NCI-H2107 (cell line): ENCODE measurements around the gene GABBR1.

ENCODE experiments used
- DNase-seq: peaks from one replicate; lab custom pipeline; 2025; lab: John Stamatoyannopoulos, UW

GABBR1 gene

GRCh38 chr6:29527126-29527525 lies 105.9 kb downstream of the GABBR1 start:
- DNase-seq = no peak

- DNase-seq = no peak
Measured at GRCh38 chr6:29525311-29525639, 107.7 kb downstream of the GABBR1 start.

GRCh38 chr6:29524444-29525310 lies 108.3 kb downstream of the GABBR1 start:
- DNase-seq = no peak

- no peak for DNase-seq
Measured at GRCh38 chr6:29524044-29524443, 108.9 kb downstream of the GABBR1 start.

GRCh38 chr6:29522227-29522626 lies 110.8 kb downstream of the GABBR1 start:
- no peak for DNase-seq

- DNase-seq = no peak
Measured at GRCh38 chr6:29521006-29521680, 111.8 kb downstream of the GABBR1 start.

GRCh38 chr6:29520232-29520631 lies 112.8 kb downstream of the GABBR1 start:
- DNase-seq = no peak

- DNase-seq = no peak
Measured at GRCh38 chr6:29519291-29520010, 113.5 kb downstream of the GABBR1 start.

- no peak for DNase-seq
Measured at GRCh38 chr6:29517728-29518440, 115.1 kb downstream of the GABBR1 start.

- DNase-seq = no peak
Measured at GRCh38 chr6:29517245-29517644, 115.7 kb downstream of the GABBR1 start.

- no peak for DNase-seq
Measured at GRCh38 chr6:29516108-29516507, 116.9 kb downstream of the GABBR1 start.

- DNase-seq = no peak
Measured at GRCh38 chr6:29510746-29511300, 122.2 kb downstream of the GABBR1 start.

GRCh38 chr6:29510202-29510601 lies 122.8 kb downstream of the GABBR1 start:
- DNase-seq = no peak
